ENCODE data around the gene SLC19A2.
"Not testable (repeated sequence)": the region's sequence is repeated elsewhere in the genome, so short reads cannot be mapped to it uniquely, and the experiment has no call there.

SLC19A2 gene

DNA sequence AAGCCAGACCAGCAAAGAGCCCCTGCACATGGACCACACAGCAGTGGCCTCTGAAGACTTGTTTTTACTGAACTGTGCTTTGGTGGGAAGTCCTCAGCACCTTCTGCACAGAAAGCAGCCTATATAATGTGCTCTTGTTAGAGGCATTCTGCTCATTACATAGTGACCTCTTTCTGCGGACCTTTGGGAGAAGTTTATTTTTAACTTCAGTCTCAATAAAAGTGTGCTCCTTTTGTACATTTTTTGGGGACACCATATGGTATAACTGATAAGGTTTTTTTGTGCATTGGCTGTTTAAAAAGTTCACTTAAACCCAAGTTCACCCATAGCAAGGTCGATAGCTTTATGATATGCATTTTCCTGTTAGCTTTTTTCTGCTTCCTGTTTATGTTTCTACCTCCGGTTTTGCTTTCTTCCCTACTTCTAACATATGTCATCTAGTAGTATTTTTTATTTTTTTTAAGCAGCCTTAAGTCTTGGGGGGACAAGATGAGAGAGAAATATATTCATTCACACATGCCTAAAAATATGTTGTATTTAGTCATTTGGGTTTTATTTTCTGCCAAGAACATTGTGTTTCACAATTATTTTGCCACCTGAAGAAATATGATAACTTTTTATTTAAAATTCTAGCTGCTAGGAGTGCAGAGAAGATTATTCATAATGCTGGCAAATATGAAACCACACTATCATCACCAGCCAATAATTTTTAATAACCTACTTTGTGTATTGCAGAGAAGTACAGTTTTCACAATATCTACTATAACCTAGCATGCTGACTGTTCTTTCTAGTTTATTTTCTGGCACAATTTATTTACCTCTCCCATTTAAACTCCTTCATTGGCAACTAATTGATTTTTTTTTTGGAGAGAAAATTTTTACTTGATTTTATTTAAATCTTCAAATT is 22.9 kb upstream of the SLC19A2 start:
- DNase-seq = no peak

DNA sequence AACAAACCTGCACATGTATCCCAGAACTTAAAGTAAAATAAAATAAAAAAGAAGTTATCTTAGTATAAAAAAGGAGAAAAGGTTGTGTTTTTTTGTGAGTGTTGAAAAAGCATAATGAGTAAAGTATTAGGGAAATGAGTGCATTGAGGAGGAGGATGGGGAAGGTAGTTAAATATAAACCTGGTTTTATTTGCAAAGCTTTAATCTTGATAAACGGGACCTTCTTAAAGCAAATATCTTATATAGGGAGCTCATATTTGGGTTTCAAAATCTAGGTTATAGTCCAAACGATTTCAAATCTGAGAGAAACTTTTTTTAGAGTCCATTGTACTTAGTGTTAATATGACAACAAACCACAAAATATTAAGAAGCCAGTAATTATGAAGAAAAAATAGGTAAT is 21.7 kb upstream of the SLC19A2 start:
- no peak for DNase-seq

DNA sequence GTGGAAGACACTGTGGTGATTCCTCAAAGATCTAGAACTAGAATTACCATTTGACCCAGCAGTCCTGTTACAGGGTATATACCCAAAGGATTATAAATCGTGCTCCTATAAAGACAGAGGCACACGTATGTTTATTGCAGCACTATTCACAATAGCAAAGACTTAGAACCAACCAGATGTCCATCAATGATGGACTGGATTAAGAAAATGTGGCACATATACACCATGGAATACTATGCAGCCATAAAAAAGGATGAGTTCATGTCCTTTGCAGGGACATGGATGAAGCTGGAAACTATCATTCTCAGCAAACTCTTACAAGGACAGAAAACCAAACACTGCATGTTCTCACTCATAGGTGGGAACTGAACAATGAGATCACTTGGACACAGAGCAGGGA is 17.9 kb upstream of the SLC19A2 start:
- not testable (repeated sequence) for DNase-seq

DNA sequence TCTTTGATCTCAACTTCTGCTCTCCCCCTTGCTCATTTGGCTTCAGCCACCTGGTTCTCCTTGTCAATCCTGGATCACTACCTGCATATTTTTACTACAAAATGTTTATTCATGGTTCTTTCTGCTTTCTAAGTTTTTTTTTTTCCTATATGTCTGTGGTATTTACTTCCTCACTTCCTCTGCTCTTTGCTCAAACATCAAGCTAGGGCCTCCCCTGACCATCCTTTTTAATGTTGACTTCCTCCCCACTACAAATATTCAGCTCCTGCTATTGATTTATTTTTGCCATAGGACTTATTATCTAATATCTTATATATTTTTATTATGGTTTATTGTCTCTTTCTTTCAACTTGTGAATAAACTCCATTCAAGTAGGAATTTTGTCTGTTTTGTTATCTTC is 14.1 kb upstream of the SLC19A2 start:
- no peak for DNase-seq

DNA sequence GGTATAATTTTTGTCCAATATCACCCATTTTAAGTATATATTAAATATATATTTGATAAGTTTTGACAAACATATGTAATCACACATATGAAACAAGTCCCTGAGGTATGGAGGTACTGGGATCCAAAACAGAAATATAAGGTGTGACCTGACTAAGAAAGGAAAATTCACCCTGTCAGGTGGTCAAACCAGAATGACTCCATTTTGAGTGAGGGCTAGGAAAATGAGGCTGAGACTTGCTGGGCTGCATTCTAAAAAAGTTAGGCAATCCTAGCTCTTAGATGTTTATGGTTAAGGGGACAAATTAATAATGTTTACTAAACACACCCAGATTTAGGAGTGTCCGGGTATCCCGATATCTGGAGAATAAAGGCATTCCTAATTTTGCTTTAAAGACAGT is 11.6 kb upstream of the SLC19A2 start:
- DNase-seq = no peak

DNA sequence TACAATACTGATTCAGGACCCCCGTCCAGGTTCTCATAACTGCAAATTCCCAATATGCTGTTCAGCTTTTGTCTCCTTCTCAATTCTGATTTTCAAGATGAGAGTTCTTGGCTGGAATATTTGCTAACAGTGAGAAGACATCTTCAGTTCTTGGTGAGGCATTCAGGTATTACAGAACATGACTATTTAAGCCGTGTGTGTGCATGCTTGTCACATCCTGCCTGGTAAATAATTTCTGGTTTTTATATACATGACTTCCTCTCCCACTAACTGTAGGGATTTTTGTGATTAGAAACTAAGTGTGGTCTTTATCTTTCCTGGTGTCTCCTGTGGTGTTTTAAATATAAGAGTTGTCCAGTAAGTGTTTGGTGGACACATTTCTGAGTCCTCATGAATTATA is 10.2 kb upstream of the SLC19A2 start:
- DNase-seq = no peak

DNA sequence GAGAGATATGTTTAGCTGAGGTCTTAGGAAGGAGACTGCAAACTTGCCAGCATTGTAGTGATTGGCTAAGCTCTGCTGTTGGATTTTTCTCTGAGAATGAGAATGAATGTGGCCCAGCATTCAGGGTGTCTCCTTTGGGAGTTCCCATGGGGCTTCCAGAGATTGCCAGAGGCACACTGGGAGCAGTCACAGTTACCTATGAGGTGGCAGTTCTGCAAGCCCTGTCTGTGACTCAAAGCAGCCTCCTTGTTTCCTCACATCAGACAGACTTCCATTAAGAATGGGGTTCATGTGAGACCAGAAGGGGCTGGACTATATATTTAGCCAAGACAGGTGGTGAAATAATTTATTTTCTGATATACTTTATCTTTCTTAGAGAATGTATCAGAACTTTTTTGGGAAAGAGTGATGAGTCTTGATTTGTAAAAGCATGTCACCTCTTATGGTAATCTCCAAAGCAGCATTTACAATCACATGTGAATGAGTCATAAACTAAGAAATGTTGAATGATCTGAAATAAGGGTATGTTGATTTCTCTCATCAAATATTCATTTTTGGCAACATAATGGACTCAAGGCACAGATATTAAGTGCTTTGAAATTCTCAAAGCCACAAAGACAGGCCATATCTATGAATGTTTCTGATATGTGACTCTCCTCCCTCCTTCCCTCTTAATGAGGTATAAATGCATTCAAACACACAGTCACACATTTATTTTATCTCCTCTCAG is 9.5 kb upstream of the SLC19A2 start:
- no peak for DNase-seq

DNA sequence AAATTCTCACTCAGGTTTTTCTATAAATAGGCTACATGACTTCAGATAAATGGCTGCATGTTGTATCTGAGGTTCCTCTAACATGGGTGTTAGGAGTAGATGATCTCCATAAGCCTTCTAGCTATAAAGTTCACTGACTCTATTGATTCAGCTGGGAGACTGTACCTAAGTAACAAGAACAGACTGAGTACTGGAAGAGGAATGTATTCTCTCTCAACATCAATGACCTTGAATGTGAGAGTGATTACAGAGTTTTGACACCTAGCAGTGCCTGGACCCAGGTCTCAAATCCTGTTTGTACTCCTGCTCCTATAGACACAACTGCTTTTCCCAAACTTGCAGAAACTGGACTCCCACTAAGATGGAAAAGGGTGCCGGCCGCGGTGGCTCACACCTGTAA is 8.6 kb upstream of the SLC19A2 start:
- no peak for DNase-seq

DNA sequence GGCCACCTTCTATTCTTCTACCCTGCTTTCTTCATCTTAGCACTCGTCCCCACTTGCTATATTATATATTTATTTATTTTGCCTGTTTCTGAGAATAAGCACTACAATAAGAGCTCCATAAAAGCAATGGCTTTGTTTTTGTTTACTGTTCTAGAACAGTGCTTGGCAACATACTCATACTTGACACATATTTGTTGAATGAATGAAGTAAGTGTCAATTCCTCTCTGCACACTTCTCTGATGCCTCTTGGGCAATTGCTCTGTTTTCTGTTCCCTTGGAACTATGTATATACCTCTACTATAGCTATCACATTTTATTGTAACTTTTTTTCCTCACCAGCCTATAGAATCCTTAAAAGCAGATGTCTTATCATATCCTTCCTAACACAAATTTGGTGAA is 7.5 kb upstream of the SLC19A2 start:
- DNase-seq = no peak

DNA sequence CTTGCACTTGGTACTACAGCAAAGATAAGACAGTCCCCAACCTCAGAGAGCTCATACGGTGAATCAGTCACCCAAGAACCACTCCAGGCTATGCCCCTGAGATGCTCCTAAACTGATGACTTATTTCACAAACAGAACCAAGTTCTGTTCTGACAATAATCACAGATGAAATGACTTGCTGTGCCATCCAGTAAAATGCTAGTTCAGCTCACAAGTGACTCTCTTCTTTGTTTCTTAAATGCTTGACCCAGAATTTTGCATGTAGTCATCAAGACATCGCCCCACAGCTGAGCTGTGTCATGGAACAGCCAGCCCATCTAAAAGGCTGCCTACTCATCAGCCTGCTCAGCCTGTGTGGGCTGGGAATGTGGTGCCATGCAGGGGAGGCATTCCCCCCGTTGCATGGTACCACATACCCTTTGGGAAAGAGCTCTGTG is 6.1 kb upstream of the SLC19A2 start:
- DNase-seq = no peak

DNA sequence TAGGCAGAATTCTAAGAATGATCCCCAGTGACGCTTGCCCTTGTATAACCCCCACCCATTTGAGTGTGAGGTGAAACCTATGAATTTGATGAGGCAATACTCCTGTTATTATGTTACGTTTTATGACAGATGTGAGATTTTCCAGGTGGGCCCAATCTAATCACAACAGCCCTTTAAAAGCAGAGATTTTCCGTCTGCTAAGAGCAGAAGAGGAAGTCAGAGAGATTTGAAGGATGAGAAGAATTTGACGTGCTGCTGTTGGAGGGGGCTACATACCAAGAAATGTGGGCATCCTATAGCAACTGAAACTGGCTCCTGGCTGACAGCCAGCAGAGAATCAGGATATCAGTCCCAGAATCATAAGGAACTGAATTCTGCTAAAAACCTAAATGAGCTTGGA is 2.4 kb upstream of the SLC19A2 start:
- no peak for DNase-seq

DNA sequence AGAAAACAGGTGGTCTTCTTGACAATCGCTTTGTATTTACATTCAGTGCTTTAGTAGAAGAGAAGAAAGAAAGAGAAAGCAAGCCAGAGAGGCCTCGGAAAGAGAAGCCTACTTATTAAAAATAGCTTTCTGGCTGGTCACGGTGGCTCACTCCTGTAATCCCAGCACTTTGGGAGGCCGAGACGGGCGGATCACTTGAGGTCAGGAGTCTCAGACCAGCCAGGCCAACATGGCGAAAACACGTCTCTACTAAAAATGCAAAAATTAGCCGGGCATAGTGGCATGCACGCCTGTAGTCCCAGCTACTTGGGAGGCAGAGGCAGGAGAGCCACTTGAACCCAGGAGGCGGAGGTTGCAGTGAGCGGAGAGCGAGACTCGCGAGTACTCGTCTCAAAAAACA is 1.8 kb upstream of the SLC19A2 start:
- DNase-seq = no peak

DNA sequence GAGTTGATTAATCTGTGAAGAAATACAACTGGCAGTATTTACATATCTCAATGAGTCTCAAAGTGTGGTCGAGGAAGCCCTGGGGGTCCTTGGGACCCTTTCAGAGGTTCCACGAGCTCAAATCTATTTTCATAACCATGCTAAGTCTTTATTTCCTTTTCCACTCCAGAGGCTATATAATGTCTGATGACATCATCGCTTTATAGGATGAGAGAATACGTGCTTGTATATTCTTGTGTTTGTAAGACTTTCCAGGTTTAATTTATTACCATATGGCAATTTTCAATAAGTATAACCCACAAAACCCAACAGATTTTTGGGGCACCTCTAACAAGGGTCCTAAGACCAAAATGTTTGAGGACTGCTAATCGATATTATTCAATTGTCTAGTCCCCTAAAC is 1.4 kb upstream of the SLC19A2 start:
- no peak for DNase-seq

DNA sequence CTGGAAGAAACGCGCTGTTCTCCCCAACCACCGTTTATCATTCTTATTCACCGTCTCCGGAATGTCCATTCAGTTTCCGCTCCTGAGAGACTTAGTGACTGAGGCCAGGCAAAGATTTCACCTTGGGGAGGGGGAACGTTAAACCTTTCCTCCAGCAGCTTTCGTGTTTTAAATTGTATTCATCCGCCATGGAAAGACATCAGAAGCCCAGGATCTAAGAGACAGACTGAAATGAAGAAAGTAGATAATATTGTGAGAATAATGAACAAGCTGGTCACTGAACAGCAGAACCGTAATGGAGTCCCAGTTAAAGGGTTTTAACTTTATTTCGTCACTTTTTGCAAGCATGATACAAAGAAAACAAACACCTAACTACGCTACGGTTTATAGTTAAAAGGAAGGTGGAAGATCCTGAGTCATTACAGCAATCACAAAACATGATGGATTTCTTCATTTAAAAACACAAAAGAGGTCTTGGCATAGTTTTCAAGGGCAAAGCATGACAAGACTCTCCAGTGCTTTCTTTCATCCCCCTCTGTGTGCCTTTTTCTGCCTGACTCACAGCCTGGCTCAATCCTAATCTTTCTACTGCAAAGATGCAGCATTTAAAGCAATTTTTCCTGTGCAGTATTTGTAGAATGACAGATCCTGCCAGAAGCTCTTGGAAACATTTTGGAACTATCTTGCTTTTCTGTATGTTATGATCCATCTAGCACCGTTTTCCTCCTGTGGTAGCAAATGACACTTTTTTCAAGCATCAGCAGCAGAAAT is 722 bp upstream of the SLC19A2 start:
- DNase-seq = no peak

DNA sequence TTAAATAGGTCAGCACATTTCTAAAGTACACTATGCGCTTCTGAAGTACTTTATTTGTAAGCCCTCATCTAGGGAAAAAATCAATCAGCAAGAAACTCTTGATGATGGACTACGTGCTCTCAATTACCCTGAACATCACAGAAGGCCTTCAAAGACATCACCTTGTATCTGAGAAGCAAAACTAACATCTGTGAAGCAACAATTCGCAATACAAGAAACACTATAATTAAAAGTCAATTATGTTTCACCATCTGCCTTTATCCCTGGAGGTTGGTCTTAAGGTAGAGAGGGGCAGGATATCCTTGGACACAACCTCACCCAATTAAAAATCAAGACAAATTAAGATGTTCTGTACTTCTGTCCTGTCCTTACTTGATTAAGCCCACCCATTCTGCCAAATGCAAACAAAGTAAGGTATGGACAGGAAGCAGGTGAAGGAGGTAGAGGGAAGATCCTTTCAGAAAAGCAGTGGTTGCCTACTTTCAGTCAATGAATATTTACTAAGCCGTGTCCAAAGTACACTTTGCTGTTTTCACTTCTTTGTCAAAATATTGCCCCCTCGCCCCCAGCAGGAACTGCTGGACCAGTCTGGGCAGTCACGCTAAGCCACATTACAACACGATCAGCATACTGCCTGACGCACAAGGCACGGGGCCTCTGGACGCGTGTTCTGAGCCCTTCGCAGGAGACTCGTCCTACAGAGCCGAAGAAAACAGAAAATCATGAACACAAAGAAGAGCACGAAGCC is 887 bp downstream of the SLC19A2 start:
- peak; percentile 6 for DNase-seq

DNA sequence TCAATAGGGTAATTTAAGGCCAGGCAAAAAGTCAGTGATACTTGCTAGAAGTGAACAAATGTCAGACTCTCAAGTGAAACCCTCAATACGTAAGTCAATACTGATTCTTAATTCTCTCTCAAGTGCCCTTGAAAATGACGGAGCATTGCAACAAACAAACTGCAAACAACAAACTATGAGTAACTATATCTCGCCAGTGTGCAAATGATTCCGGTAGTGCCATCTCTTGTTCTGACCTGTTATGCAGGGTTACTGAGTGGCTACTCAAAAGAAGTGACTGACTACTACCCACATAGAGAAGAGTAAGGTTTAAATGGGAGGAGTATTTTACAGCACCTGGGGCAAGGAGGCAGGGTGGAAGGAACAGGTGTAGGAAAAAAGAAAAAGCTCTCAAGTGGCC is 1.6 kb downstream of the SLC19A2 start:
- DNase-seq = no peak

DNA sequence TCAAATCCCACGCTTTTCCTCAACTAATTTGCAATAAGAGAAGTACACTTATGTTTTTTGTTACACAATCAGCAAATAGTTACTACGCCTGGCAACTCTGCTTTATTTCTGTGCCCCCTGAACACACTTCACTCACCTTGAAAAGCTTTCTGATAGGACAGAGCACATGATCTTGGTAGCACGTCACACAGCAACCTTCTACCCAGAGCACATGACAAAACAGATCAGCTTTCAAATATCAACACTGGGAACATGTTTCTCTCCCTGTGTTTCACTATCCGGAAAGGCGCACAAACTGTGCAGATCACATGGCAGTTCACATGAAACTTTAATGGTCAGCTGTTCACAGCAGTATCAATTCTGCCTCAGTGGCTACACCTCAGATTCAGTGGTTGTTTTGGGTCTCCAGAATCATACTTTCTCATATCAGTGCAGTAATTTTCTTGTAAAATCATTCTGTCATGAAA is 2.2 kb downstream of the SLC19A2 start:
- no peak for DNase-seq

DNA sequence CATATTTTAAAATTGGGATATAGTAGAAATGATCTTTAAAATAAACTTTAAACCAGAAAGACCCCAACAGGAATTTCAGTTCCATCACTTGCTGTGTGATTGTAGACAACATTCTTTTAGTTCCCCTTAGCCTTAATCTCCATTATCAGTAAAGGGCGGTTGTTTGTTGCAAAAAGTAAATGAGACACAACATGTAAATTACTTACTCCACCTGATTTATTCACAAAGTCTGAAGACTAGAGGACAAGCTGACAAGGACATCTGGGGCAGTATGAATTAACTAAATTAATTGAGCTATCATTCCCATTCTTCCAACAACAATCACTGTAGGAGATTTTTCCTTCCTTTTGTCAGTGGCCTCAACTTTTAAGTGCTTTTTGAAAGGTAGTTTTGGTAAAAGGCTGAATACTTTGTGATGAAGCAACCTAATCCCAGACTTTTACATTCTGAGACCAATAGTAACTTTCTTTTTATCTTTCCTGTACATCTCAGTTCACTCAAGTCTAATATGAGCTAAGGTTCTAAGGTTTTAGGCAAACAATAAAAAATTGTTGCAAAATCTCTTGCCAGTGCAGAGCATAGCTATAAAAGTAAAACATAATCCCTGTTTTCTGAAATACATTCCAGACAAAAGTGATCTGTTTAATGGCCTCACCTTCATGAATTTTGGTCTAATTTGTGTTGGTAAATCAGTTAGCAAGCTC is 6.2 kb downstream of the SLC19A2 start:
- no peak for DNase-seq

DNA sequence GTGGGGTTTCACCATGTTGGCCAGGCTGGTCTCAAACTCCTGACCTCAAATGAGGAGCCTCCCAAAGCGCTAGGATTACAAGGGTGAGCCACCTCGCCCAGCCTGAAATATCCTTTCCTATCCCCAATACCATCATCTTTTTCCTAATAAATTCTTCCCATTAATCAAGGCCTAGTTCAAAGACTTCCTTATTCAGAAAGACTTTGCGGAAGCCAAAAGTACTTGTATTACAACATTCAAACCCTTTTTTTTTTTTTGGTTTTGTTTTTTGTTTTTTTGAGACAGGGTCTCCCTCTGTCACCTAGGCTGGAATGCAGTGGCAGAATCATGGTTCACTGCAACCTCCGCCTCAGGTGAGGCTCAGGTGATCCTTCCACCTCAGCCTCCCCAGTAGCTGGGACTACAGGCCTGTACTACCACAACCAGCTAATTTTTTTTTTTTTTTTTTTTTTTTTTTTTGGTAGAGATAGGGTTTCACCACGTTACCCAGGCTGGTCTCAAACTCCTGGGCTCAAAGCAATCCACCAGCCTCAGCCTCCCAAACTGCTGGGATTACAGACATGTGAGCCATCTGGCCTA is 7.6 kb downstream of the SLC19A2 start:
- DNase-seq = no peak

DNA sequence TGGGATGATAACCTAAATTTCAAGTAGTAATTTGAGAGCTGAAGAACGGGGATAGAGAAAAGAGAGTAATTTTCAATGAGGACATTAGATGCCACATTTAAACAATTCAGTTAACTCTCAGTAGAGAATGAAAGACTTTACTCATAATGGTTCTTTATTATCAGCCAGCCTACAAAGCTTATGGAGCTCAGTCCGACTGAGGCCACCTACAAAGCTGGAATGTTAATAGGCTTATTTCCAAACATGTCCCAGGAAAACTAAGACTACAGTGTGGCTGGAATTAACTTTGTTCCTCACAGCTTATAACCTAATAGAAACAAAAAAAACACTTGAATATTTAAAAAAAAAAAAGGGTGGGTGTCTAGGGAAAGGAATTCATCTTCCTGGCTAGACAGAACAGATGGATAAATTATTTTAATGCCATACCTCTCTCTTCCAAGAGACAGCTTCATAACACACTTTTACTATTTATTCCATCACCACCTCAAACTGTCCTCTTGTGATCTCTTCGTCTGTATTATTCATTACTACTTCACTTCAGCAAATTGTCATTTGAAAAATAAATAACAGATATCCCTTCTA is 9.8 kb downstream of the SLC19A2 start:
- no peak for DNase-seq

DNA sequence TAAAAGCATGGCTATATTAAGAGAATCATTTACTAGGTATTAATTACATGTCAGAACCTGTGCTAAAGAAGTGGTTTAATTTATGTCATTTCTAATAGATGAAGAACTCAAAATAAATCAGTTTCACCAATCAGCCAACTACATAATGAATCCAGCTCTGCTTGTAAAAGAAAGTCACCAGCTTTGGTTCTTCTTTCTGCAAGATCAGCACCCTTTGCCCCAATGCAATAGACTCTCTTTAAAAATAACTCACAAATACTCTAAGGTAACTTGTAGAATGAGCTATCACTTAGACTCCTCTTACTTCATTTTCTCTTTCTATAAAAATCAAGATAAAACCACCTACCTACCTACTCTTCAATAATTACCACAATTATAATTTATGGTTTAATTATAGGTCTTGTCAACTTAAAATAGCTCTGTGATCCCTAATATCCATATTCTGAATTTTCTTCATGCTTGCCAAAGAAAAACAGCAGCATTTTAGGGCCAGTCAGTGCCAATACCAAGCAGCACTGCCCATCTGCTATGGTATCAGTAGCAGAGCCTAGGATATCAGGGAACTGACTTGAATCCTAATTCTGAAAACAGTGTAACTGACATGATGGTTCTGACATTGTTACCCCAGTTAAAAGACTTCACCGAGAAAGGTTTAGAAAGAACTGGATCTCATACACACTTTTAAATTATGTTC is 11.3 kb downstream of the SLC19A2 start:
- peak; percentile 54 for DNase-seq

Data from NCI-H1417 treated with DMSO at 0.1 percent for 48 hours (cell line).